Panc1 (cell line): ENCODE data around the gene CCDC77. TPM values are rescaled to one million over a fixed set of nuclear protein-coding genes. Genes with fewer than 3 reads are reported as not detected.

Experiments
- ATAC-seq: fragments of 200-7000 bp; cut with Tn5 transposase; 2 replicates; pipeline ENCODE4 v1.9.1; 2020; ENCODE audit warnings: mild to moderate bottlenecking, moderate library complexity
- BruUV-seq: library from RNA; stranded (reverse); fragments of 400-500 nt; replicated peaks from 2 replicates; lab custom pipeline; 2021; lab: Mats Ljungman, UMichigan
- CTCF ChIA-PET: fragments of 300-600 bp; sonication (Branson Sonifier 250); formaldehyde crosslinking; loops from one replicate; lab custom pipeline; 2022; ENCODE audit warnings: antibody characterized with exemption; lab: Charles Lee
- POLR2A ChIA-PET: fragments of 300-600 bp; sonication (Branson Sonifier 250); formaldehyde crosslinking; loops from one replicate; lab custom pipeline; 2022; ENCODE audit warnings: antibody characterized with exemption; lab: Charles Lee
- DNase-seq: peaks from one replicate; pipeline ENCODE4 v3.0.0-alpha.2; 2010; ENCODE audit warnings: low read depth, low spot score
- H3K27ac ChIP-seq: 2 replicates; pipeline ENCODE4 v1.5.1; 2011; ENCODE audit warnings: mild to moderate bottlenecking, low read length, inconsistent platforms
- H3K27me3 ChIP-seq: fragments of 200-500 bp; sonication (Bioruptor generic); 2 replicates; pipeline ENCODE4 v1.6.0; 2014; ENCODE audit warnings: low read length, inconsistent platforms; ENCODE audit not compliant: control insufficient read depth, insufficient read depth
- H3K36me3 ChIP-seq: fragments of 200-500 bp; sonication (Bioruptor generic); 2 replicates; pipeline ENCODE4 v1.5.1; 2014; ENCODE audit warnings: inconsistent platforms, mild to moderate bottlenecking, low read length, moderate library complexity; ENCODE audit not compliant: control insufficient read depth, insufficient read depth
- H3K4me1 ChIP-seq: 2 replicates; pipeline ENCODE4 v1.5.1; 2011; ENCODE audit warnings: inconsistent platforms, mild to moderate bottlenecking, low read length, moderate library complexity; ENCODE audit not compliant: control insufficient read depth, insufficient read depth
- H3K4me3 ChIP-seq, 2 experiments: 2 replicates each; pipeline ENCODE4 v1.5.1; 2011 to 2012; ENCODE audit warnings: low read depth in 2 of 2, low read length in 2 of 2, mild to moderate bottlenecking in 2 of 2, inconsistent platforms in 1 of 2, moderate library complexity in 1 of 2
- H3K9me3 ChIP-seq: fragments of 200-500 bp; sonication (Bioruptor generic); 2 replicates; pipeline ENCODE4 v1.5.1; 2014; ENCODE audit warnings: low read depth, mild to moderate bottlenecking, inconsistent platforms, low read length, moderate library complexity; ENCODE audit not compliant: control insufficient read depth, insufficient read depth
- CTCF ChIP-seq: fragments of 450-650 bp; IDR thresholded peaks from 2 replicates; pipeline ENCODE4 v1.5.1; 2017; ENCODE audit warnings: mild to moderate bottlenecking
- POLR2AphosphoS5 ChIP-seq: IDR thresholded peaks from 2 replicates; pipeline ENCODE4 v1.6.1; 2012; ENCODE audit warnings: mild to moderate bottlenecking, low read depth, low read length, moderate library complexity
- REST ChIP-seq, 2 experiments: IDR thresholded peaks; 2 replicates each; pipeline ENCODE4 v1.6.1; 2011 to 2012; ENCODE audit warnings: low read depth in 2 of 2, control low read depth in 1 of 2, low read length in 1 of 2, mild to moderate bottlenecking in 1 of 2, moderate library complexity in 1 of 2; ENCODE audit not compliant: insufficient read depth in 1 of 2
- SIN3A ChIP-seq: IDR thresholded peaks from 2 replicates; pipeline ENCODE4 v1.6.1; 2012; ENCODE audit warnings: low read depth, mild to moderate bottlenecking, low read length, moderate library complexity, borderline replicate concordance; ENCODE audit not compliant: insufficient read depth
- TCF7L2 ChIP-seq: IDR thresholded peaks from 2 replicates; pipeline ENCODE4 v1.6.1; 2011; ENCODE audit warnings: mild to moderate bottlenecking, low read depth, low read length, inconsistent platforms
- in situ Hi-C: cut with HindIII; loops from 2 replicates; pipeline ENCODE4 v1.10.0; 2016; ENCODE audit warnings: low sequenced_read_pairs, low pct_unique_long_range_greater_than_20kb
- intact Hi-C: fragments of 100-400 bp; cut with micrococcal nuclease; formaldehyde crosslinking; loops from one replicate; pipeline ENCODE4 v1.10.0; 2022; ENCODE audit not compliant: unreplicated experiment
- total RNA-seq: library from RNA; stranded (reverse); gene quantifications from one replicate; pipeline ENCODE4 v1.2.1, GENCODE V29; 2021; ENCODE audit not compliant: unreplicated experiment

CCDC77 gene
- total RNA-seq, 1 experiment from 2014 or later, result 9.8 TPM

DNA sequence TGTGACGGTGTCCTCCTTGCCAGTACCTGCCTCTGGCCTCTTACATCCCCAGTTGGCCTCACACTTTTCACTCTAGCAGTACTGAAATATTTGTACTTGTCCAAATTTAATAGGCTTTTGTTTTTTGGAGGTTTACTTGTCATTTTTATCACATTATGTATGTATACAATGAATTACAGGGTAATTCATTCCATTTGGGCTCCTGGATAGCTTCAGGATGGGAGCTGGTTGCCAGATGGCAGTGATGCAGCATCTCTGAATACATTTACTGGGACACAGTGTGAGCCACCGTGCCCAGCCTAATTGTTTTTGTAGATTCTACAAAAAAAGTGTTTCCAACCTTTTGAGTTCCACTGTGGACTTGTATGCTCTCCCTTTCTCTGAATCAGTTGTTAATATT, 13.4 kb downstream of the CCDC77 start:
- CTCF ChIA-PET, result no interaction called here

GRCh38 chr12:418432-418831, 17.0 kb downstream of the CCDC77 start:
- no peaks in the 10 kb centered on the region; the same call in 1 of the 2 replicates for H3K36me3 ChIP-seq
- no peak for DNase-seq
- H3K27ac ChIP-seq, result no peak overlapping the region
- no peaks in the 10 kb centered on the region for H3K9me3 ChIP-seq
- H3K27me3 ChIP-seq, result no peaks in the 10 kb centered on the region
- no peak overlapping the region for H3K4me3 ChIP-seq
- POLR2A ChIA-PET, result no interaction called here
- BruUV-seq, result no TSS peak
- intact Hi-C loops, result no loop called here
- TF ChIP-seq TCF7L2 (no peak), CTCF (no peak)
- CTCF ChIA-PET, result no interaction called here
- H3K4me1 ChIP-seq, result no peaks in the 10 kb centered on the region
- no peak for ATAC-seq
- in situ Hi-C loops, result no loop called here

More for the DNA sequence above, 13.4 kb downstream of the CCDC77 start:
- in situ Hi-C loops (no loop called here), intact Hi-C loops (no loop called here)
- Histone ChIP-seq H3K4me1 (no peaks in the 10 kb centered on the region), H3K4me3 (no peak overlapping the region), H3K27me3 (no peaks in the 10 kb centered on the region), H3K36me3 (no peaks in the 10 kb centered on the region; the same call in 1 of the 2 replicates), H3K27ac (no peak overlapping the region), H3K9me3 (no peaks in the 10 kb centered on the region)
- ATAC-seq, result no peak
- no TSS peak for BruUV-seq
- POLR2A ChIA-PET, result no interaction called here
- TF ChIP-seq POLR2AphosphoS5 (no peak), CTCF (no peak), TCF7L2 (no peak), SIN3A (no peak), REST (IDR thresholded peaks at IDR 0.05; ENCODE audit: insufficient read depth in 1 of 2, low read depth in 2 of 2, low read length in 1 of 2) (no peak)
- DNase-seq, result no peak
